ENCODE data around the gene MRC1. TPM values are rescaled to one million over a fixed set of nuclear protein-coding genes. Genes with fewer than 3 reads are reported as not detected.

The MRC1 gene
- total and polyA plus RNA-seq, 2 experiments from 2014 or later = not detected

DNA sequence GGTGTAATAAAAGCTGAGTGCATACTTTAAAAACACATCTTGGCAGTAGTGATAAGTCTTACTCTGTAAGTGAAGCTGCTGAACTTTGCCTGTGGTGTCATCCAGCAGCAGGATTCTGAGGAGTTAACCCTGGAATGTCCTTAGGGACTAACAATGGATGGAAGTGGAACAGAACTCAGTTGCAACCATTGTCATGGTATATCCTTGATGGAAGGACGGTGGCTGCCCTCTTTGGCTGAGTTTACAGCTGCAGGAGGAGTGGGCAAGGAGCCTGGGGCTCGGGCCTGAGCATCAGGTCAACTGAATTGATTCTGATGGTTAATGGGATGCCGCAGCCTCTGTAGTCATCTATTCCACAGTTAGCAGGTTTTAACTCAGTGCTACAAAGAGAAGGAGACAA lies 56.2 kb downstream of the MRC1 start:
- H3K4me2 ChIP-seq = no peak overlapping the region
- H3K9me2 ChIP-seq (ENCODE audit: insufficient read depth) = no peaks in the 10 kb centered on the region
- Mint-ChIP-seq H3K4me3 (no peak overlapping the region), H3K36me3 (ENCODE audit: low read depth) (no peaks in the 10 kb centered on the region), H3K27ac (no peak overlapping the region), H3K9me3 (no peaks in the 10 kb centered on the region), H3K4me1 (peaks cover 4% of the 10 kb centered on the region; the same call in 2 of the 3 replicates), H3K27me3 (ENCODE audit: insufficient read depth, low read depth, poor library complexity) (no peaks in the 10 kb centered on the region)
- H3K79me2 ChIP-seq (replicated peaks; ENCODE audit: insufficient read depth) = no peaks in the 10 kb centered on the region
- no peaks in the 10 kb centered on the region for H3F3A ChIP-seq (replicated peaks; ENCODE audit: low read depth)
- TF ChIP-seq, protein P1, sequence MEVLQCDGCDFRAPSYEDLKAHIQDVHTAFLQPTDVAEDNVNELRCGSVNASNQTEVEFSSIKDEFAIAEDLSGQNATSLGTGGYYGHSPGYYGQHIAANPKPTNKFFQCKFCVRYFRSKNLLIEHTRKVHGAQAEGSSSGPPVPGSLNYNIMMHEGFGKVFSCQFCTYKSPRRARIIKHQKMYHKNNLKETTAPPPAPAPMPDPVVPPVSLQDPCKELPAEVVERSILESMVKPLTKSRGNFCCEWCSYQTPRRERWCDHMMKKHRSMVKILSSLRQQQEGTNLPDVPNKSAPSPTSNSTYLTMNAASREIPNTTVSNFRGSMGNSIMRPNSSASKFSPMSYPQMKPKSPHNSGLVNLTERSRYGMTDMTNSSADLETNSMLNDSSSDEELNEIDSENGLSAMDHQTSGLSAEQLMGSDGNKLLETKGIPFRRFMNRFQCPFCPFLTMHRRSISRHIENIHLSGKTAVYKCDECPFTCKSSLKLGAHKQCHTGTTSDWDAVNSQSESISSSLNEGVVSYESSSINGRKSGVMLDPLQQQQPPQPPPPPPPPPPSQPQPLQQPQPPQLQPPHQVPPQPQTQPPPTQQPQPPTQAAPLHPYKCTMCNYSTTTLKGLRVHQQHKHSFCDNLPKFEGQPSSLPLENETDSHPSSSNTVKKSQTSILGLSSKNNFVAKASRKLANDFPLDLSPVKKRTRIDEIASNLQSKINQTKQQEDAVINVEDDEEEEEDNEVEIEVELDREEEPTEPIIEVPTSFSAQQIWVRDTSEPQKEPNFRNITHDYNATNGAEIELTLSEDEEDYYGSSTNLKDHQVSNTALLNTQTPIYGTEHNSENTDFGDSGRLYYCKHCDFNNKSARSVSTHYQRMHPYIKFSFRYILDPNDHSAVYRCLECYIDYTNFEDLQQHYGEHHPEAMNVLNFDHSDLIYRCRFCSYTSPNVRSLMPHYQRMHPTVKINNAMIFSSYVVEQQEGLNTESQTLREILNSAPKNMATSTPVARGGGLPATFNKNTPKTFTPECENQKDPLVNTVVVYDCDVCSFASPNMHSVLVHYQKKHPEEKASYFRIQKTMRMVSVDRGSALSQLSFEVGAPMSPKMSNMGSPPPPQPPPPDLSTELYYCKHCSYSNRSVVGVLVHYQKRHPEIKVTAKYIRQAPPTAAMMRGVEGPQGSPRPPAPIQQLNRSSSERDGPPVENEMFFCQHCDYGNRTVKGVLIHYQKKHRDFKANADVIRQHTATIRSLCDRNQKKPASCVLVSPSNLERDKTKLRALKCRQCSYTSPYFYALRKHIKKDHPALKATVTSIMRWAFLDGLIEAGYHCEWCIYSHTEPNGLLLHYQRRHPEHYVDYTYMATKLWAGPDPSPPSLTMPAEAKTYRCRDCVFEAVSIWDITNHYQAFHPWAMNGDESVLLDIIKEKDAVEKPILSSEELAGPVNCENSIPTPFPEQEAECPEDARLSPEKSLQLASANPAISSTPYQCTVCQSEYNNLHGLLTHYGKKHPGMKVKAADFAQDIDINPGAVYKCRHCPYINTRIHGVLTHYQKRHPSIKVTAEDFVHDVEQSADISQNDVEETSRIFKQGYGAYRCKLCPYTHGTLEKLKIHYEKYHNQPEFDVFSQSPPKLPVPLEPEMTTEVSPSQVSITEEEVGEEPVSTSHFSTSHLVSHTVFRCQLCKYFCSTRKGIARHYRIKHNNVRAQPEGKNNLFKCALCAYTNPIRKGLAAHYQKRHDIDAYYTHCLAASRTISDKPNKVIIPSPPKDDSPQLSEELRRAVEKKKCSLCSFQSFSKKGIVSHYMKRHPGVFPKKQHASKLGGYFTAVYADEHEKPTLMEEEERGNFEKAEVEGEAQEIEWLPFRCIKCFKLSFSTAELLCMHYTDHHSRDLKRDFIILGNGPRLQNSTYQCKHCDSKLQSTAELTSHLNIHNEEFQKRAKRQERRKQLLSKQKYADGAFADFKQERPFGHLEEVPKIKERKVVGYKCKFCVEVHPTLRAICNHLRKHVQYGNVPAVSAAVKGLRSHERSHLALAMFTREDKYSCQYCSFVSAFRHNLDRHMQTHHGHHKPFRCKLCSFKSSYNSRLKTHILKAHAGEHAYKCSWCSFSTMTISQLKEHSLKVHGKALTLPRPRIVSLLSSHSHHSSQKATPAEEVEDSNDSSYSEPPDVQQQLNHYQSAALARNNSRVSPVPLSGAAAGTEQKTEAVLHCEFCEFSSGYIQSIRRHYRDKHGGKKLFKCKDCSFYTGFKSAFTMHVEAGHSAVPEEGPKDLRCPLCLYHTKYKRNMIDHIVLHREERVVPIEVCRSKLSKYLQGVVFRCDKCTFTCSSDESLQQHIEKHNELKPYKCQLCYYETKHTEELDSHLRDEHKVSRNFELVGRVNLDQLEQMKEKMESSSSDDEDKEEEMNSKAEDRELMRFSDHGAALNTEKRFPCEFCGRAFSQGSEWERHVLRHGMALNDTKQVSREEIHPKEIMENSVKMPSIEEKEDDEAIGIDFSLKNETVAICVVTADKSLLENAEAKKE (CRISPR knock-in tag; IDR thresholded peaks at IDR 0.05) = no peak
- TF ChIP-seq STAT1 (IDR thresholded peaks at IDR 0.05; ENCODE audit: unreplicated experiment) = no peak
- TF ChIP-seq, protein P2, sequence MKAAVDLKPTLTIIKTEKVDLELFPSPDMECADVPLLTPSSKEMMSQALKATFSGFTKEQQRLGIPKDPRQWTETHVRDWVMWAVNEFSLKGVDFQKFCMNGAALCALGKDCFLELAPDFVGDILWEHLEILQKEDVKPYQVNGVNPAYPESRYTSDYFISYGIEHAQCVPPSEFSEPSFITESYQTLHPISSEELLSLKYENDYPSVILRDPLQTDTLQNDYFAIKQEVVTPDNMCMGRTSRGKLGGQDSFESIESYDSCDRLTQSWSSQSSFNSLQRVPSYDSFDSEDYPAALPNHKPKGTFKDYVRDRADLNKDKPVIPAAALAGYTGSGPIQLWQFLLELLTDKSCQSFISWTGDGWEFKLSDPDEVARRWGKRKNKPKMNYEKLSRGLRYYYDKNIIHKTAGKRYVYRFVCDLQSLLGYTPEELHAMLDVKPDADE (IDR thresholded peaks at IDR 0.05) = no peak
- TF ChIP-seq, protein P3, sequence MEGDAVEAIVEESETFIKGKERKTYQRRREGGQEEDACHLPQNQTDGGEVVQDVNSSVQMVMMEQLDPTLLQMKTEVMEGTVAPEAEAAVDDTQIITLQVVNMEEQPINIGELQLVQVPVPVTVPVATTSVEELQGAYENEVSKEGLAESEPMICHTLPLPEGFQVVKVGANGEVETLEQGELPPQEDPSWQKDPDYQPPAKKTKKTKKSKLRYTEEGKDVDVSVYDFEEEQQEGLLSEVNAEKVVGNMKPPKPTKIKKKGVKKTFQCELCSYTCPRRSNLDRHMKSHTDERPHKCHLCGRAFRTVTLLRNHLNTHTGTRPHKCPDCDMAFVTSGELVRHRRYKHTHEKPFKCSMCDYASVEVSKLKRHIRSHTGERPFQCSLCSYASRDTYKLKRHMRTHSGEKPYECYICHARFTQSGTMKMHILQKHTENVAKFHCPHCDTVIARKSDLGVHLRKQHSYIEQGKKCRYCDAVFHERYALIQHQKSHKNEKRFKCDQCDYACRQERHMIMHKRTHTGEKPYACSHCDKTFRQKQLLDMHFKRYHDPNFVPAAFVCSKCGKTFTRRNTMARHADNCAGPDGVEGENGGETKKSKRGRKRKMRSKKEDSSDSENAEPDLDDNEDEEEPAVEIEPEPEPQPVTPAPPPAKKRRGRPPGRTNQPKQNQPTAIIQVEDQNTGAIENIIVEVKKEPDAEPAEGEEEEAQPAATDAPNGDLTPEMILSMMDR (conservative IDR thresholded peaks at IDR 0.05; ENCODE audit: low read depth in 2 of 2) = 0 out of 4 replicates have a peak, but pooled peaks of 1 of the 2 experiments have one; percentile 1
- no peak for TF ChIP-seq ZNF114 (CRISPR knock-in tag; IDR thresholded peaks at IDR 0.05)
- ATAC-seq (peak; percentile 77), DNase-seq (ENCODE audit: low spot score) (peak; percentile 35)
- H3K27ac ChIP-seq (ENCODE audit: low read depth) = no peak overlapping the region
- no peaks in the 10 kb centered on the region for H4K20me1 ChIP-seq (replicated peaks; ENCODE audit: insufficient read depth)
- H3K27me3 ChIP-seq (ENCODE audit: insufficient read depth) = no peaks in the 10 kb centered on the region
- H2AFZ ChIP-seq = no peak overlapping the region
- no peaks in the 10 kb centered on the region for H3K36me3 ChIP-seq (ENCODE audit: insufficient read depth)
- no peaks in the 10 kb centered on the region for H3K4me1 ChIP-seq (ENCODE audit: insufficient read depth)
- no peak overlapping the region for H3K4me3 ChIP-seq

Measured in GM23338 (cell line).